Measurements from ENCODE around the gene SETD1A. TPM values are rescaled to one million over a fixed set of nuclear protein-coding genes. Genes with fewer than 3 reads are reported as not detected.

The SETD1A gene
- total RNA-seq, 1 experiment from 2014 or later, result 4.3 TPM

- Histone ChIP-seq H3K4me2 (ENCODE audit: low read depth, low read length, poor library complexity, severe bottlenecking) (peak overlapping the region; percentile 87), H3K4me3 (ENCODE audit: low read length) (peak overlapping the region; percentile 82), H4K20me1 (ENCODE audit: insufficient read depth, low read depth, low read length) (no peaks in the 10 kb centered on the region), H3K9ac (ENCODE audit: low read length) (peak overlapping the region; percentile 73), H3K9me3 (ENCODE audit: low read length) (no peaks in the 10 kb centered on the region), H3K79me2 (ENCODE audit: low read length) (peaks cover 14% of the 10 kb centered on the region), H2AFZ (ENCODE audit: low read length) (peak overlapping the region; percentile 84; the same call in 1 of the 2 replicates), H3K4me1 (ENCODE audit: low read length) (peaks cover 21% of the 10 kb centered on the region), H3K27me3 (ENCODE audit: low read length) (no peaks in the 10 kb centered on the region), H3K36me3 (ENCODE audit: insufficient read depth, low read length) (no peaks in the 10 kb centered on the region), H3K9me2 (replicated peaks; ENCODE audit: insufficient read depth, low read length) (no peaks in the 10 kb centered on the region), H3K27ac (ENCODE audit: low read length) (peak overlapping the region; percentile 73)
- DNase-seq, result peak; percentile 100
These were observed 35.1 kb upstream of the SETD1A start for GRCh38 chr16:30922420-30922959.

- Histone ChIP-seq H4K20me1 (ENCODE audit: insufficient read depth, low read depth, low read length) (no peaks in the 10 kb centered on the region), H3K27me3 (ENCODE audit: low read length) (no peaks in the 10 kb centered on the region), H3K9ac (ENCODE audit: low read length) (peak overlapping the region; percentile 78), H3K27ac (ENCODE audit: low read length) (peak overlapping the region; percentile 75), H3K4me3 (ENCODE audit: low read length) (peak overlapping the region; percentile 82), H3K79me2 (ENCODE audit: low read length) (peaks cover 14% of the 10 kb centered on the region), H3K4me1 (ENCODE audit: low read length) (peaks cover 22% of the 10 kb centered on the region), H3K9me2 (replicated peaks; ENCODE audit: insufficient read depth, low read length) (no peaks in the 10 kb centered on the region), H3K36me3 (ENCODE audit: insufficient read depth, low read length) (no peaks in the 10 kb centered on the region), H3K4me2 (ENCODE audit: low read depth, low read length, poor library complexity, severe bottlenecking) (peak overlapping the region; percentile 87), H2AFZ (ENCODE audit: low read length) (peak overlapping the region; percentile 84; the same call in 1 of the 2 replicates), H3K9me3 (ENCODE audit: low read length) (no peaks in the 10 kb centered on the region)
- peak; percentile 99 for DNase-seq
These were observed 34.5 kb upstream of the SETD1A start for GRCh38 chr16:30922960-30923535.

- H3K79me2 ChIP-seq (ENCODE audit: low read length), result peaks cover 14% of the 10 kb centered on the region
- no peaks in the 10 kb centered on the region for H3K27me3 ChIP-seq (ENCODE audit: low read length)
- H3K9me3 ChIP-seq (ENCODE audit: low read length), result no peaks in the 10 kb centered on the region
- H3K4me1 ChIP-seq (ENCODE audit: low read length), result peaks cover 22% of the 10 kb centered on the region
- H3K9me2 ChIP-seq (replicated peaks; ENCODE audit: insufficient read depth, low read length), result no peaks in the 10 kb centered on the region
- peak within 1 kb of the TSS; percentile 84; the same call in 1 of the 2 replicates for H2AFZ ChIP-seq (ENCODE audit: low read length)
- peak within 1 kb of the TSS; percentile 87 for H3K4me2 ChIP-seq (ENCODE audit: low read depth, low read length, poor library complexity, severe bottlenecking)
- H3K4me3 ChIP-seq (ENCODE audit: low read length), result peak within 1 kb of the TSS; percentile 82
- H4K20me1 ChIP-seq (ENCODE audit: insufficient read depth, low read depth, low read length), result no peaks in the 10 kb centered on the region
- H3K27ac ChIP-seq (ENCODE audit: low read length), result peak within 1 kb of the TSS; percentile 75
- no peak for DNase-seq
- H3K36me3 ChIP-seq (ENCODE audit: insufficient read depth, low read length), result no peaks in the 10 kb centered on the region
- H3K9ac ChIP-seq (ENCODE audit: low read length), result peak within 1 kb of the TSS; percentile 78
These were observed 33.9 kb upstream of the SETD1A start, which contains the start of gene FBXL19 for GRCh38 chr16:30923554-30924075. TSS of gene FBXL19 (plus strand) at chr16:30923572. CDS start at chr16:30925755, 2,183 bp downstream.

GRCh38 chr16:30924076-30924912 is 33.3 kb upstream of the SETD1A start:
- H2AFZ ChIP-seq (ENCODE audit: low read length), result no peak overlapping the region

GRCh38 chr16:30924913-30925631 is 32.5 kb upstream of the SETD1A start:
- Histone ChIP-seq H3K27me3 (ENCODE audit: low read length) (no peaks in the 10 kb centered on the region), H3K4me2 (ENCODE audit: low read depth, low read length, poor library complexity, severe bottlenecking) (peak overlapping the region; percentile 87), H3K9me2 (replicated peaks; ENCODE audit: insufficient read depth, low read length) (no peaks in the 10 kb centered on the region), H3K27ac (ENCODE audit: low read length) (peak overlapping the region; percentile 75), H2AFZ (ENCODE audit: low read length) (no peak overlapping the region), H3K36me3 (ENCODE audit: insufficient read depth, low read length) (0 out of 2 replicates have a peak, but pooled peaks cover 3% of the 10 kb centered on the region), H3K9me3 (ENCODE audit: low read length) (no peaks in the 10 kb centered on the region), H4K20me1 (ENCODE audit: insufficient read depth, low read depth, low read length) (no peaks in the 10 kb centered on the region), H3K4me3 (ENCODE audit: low read length) (peak overlapping the region; percentile 82), H3K4me1 (ENCODE audit: low read length) (peaks cover 22% of the 10 kb centered on the region), H3K79me2 (ENCODE audit: low read length) (peaks cover 14% of the 10 kb centered on the region), H3K9ac (ENCODE audit: low read length) (peak overlapping the region; percentile 78)
- no peak for DNase-seq

More at GRCh38 chr16:30924076-30924912, 33.3 kb upstream of the SETD1A start:
- Histone ChIP-seq H3K4me1 (ENCODE audit: low read length) (peaks cover 22% of the 10 kb centered on the region), H3K9me2 (replicated peaks; ENCODE audit: insufficient read depth, low read length) (no peaks in the 10 kb centered on the region), H3K4me2 (ENCODE audit: low read depth, low read length, poor library complexity, severe bottlenecking) (peak overlapping the region; percentile 87), H3K36me3 (ENCODE audit: insufficient read depth, low read length) (0 out of 2 replicates have a peak, but pooled peaks cover 3% of the 10 kb centered on the region), H3K27ac (ENCODE audit: low read length) (peak overlapping the region; percentile 75), H3K9ac (ENCODE audit: low read length) (peak overlapping the region; percentile 78), H3K4me3 (ENCODE audit: low read length) (peak overlapping the region; percentile 82), H3K27me3 (ENCODE audit: low read length) (no peaks in the 10 kb centered on the region), H4K20me1 (ENCODE audit: insufficient read depth, low read depth, low read length) (no peaks in the 10 kb centered on the region), H3K79me2 (ENCODE audit: low read length) (peaks cover 14% of the 10 kb centered on the region), H3K9me3 (ENCODE audit: low read length) (no peaks in the 10 kb centered on the region)
- DNase-seq, result peak; percentile 65

GRCh38 chr16:30925632-30925987 is 31.9 kb upstream of the SETD1A start:
- H3K36me3 ChIP-seq (ENCODE audit: insufficient read depth, low read length), result peaks cover 7% of the 10 kb centered on the region; the same call in 1 of the 2 replicates
- no peaks in the 10 kb centered on the region for H3K9me2 ChIP-seq (replicated peaks; ENCODE audit: insufficient read depth, low read length)
- no peaks in the 10 kb centered on the region for H4K20me1 ChIP-seq (ENCODE audit: insufficient read depth, low read depth, low read length)
- H3K4me3 ChIP-seq (ENCODE audit: low read length), result no peak overlapping the region
- DNase-seq, result no peak
- H3K27ac ChIP-seq (ENCODE audit: low read length), result no peak overlapping the region
- H3K4me2 ChIP-seq (ENCODE audit: low read depth, low read length, poor library complexity, severe bottlenecking), result no peak overlapping the region
- no peaks in the 10 kb centered on the region for H3K9me3 ChIP-seq (ENCODE audit: low read length)
- peaks cover 22% of the 10 kb centered on the region for H3K4me1 ChIP-seq (ENCODE audit: low read length)
- H3K9ac ChIP-seq (ENCODE audit: low read length), result peak overlapping the region; percentile 78; the same call in 1 of the 2 replicates
- peaks cover 14% of the 10 kb centered on the region for H3K79me2 ChIP-seq (ENCODE audit: low read length)
- no peak overlapping the region for H2AFZ ChIP-seq (ENCODE audit: low read length)
- H3K27me3 ChIP-seq (ENCODE audit: low read length), result no peaks in the 10 kb centered on the region

- Histone ChIP-seq H3K79me2 (ENCODE audit: low read length) (peaks cover 14% of the 10 kb centered on the region), H4K20me1 (ENCODE audit: insufficient read depth, low read depth, low read length) (no peaks in the 10 kb centered on the region), H3K4me3 (ENCODE audit: low read length) (no peak overlapping the region), H3K4me2 (ENCODE audit: low read depth, low read length, poor library complexity, severe bottlenecking) (no peak overlapping the region), H3K27ac (ENCODE audit: low read length) (no peak overlapping the region), H3K4me1 (ENCODE audit: low read length) (peaks cover 22% of the 10 kb centered on the region), H2AFZ (ENCODE audit: low read length) (no peak overlapping the region), H3K36me3 (ENCODE audit: insufficient read depth, low read length) (peaks cover 12% of the 10 kb centered on the region; the same call in 1 of the 2 replicates), H3K9me2 (replicated peaks; ENCODE audit: insufficient read depth, low read length) (no peaks in the 10 kb centered on the region), H3K27me3 (ENCODE audit: low read length) (no peaks in the 10 kb centered on the region), H3K9ac (ENCODE audit: low read length) (0 out of 2 replicates have a peak overlapping the region, but pooled peaks have one; percentile 15), H3K9me3 (ENCODE audit: low read length) (no peaks in the 10 kb centered on the region)
- DNase-seq, result no peak
These were observed 31.4 kb upstream of the SETD1A start for GRCh38 chr16:30925995-30926811.
